Ishikawa (cell line): ENCODE data around the gene GNG12.

Experiments
- CEBPB ChIP-seq: IDR thresholded peaks from 2 replicates; pipeline ENCODE4 v1.6.1; 2012
- CREB1 ChIP-seq: IDR thresholded peaks from 2 replicates; pipeline ENCODE4 v1.6.1; 2012; ENCODE audit warnings: low read depth
- EGR1 ChIP-seq: IDR thresholded peaks from 2 replicates; pipeline ENCODE4 v1.6.1; 2012
- EP300 ChIP-seq: IDR thresholded peaks from 2 replicates; pipeline ENCODE4 v1.6.1; 2012; ENCODE audit warnings: borderline replicate concordance
- FOXM1 ChIP-seq: IDR thresholded peaks from 2 replicates; pipeline ENCODE4 v1.6.1; 2012; ENCODE audit warnings: low read depth, borderline replicate concordance
- NFIC ChIP-seq: IDR thresholded peaks from 2 replicates; pipeline ENCODE4 v1.6.1; 2012
- RAD21 ChIP-seq: IDR thresholded peaks from 2 replicates; pipeline ENCODE4 v1.6.1; 2012; ENCODE audit warnings: low read depth
- TAF1 ChIP-seq: IDR thresholded peaks from 2 replicates; pipeline ENCODE4 v1.6.1; 2012; ENCODE audit warnings: low read depth, mild to moderate bottlenecking
- TCF12 ChIP-seq: IDR thresholded peaks from 2 replicates; pipeline ENCODE4 v1.6.1; 2012; ENCODE audit warnings: low read depth
- TEAD4 ChIP-seq: IDR thresholded peaks from 2 replicates; pipeline ENCODE4 v1.6.1; 2012
- YY1 ChIP-seq: IDR thresholded peaks from 2 replicates; pipeline ENCODE4 v1.6.1; 2012; ENCODE audit warnings: low read depth
- ZBTB7A ChIP-seq: IDR thresholded peaks from 2 replicates; pipeline ENCODE4 v1.6.1; 2012; ENCODE audit warnings: low read depth
- TF ChIP-seq, protein P1 (sequence below): IDR thresholded peaks from 2 replicates; pipeline ENCODE4 v1.6.1; 2012; ENCODE audit warnings: low read depth, mild to moderate bottlenecking
- TF ChIP-seq, protein P2 (sequence below): IDR thresholded peaks from 2 replicates; pipeline ENCODE4 v1.6.1; 2012
- TF ChIP-seq, protein P3 (sequence below): IDR thresholded peaks from 2 replicates; pipeline ENCODE4 v1.6.1; 2012

Gene GNG12

GRCh38 chr1:67830928-67831830 lies 2.1 kb downstream of the GNG12 start:
- TF ChIP-seq EGR1 (no peak), TEAD4 (no peak), EP300 (no peak), CEBPB (no peak), FOXM1 (no peak), ZBTB7A (no peak), NFIC (no peak), RAD21 (no peak), TAF1 (no peak), TCF12 (no peak), YY1 (no peak), CREB1 (no peak)
- TF ChIP-seq, protein P1, sequence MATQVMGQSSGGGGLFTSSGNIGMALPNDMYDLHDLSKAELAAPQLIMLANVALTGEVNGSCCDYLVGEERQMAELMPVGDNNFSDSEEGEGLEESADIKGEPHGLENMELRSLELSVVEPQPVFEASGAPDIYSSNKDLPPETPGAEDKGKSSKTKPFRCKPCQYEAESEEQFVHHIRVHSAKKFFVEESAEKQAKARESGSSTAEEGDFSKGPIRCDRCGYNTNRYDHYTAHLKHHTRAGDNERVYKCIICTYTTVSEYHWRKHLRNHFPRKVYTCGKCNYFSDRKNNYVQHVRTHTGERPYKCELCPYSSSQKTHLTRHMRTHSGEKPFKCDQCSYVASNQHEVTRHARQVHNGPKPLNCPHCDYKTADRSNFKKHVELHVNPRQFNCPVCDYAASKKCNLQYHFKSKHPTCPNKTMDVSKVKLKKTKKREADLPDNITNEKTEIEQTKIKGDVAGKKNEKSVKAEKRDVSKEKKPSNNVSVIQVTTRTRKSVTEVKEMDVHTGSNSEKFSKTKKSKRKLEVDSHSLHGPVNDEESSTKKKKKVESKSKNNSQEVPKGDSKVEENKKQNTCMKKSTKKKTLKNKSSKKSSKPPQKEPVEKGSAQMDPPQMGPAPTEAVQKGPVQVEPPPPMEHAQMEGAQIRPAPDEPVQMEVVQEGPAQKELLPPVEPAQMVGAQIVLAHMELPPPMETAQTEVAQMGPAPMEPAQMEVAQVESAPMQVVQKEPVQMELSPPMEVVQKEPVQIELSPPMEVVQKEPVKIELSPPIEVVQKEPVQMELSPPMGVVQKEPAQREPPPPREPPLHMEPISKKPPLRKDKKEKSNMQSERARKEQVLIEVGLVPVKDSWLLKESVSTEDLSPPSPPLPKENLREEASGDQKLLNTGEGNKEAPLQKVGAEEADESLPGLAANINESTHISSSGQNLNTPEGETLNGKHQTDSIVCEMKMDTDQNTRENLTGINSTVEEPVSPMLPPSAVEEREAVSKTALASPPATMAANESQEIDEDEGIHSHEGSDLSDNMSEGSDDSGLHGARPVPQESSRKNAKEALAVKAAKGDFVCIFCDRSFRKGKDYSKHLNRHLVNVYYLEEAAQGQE = no peak
- TF ChIP-seq, protein P2, sequence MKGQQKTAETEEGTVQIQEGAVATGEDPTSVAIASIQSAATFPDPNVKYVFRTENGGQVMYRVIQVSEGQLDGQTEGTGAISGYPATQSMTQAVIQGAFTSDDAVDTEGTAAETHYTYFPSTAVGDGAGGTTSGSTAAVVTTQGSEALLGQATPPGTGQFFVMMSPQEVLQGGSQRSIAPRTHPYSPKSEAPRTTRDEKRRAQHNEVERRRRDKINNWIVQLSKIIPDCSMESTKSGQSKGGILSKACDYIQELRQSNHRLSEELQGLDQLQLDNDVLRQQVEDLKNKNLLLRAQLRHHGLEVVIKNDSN = no peak
- TF ChIP-seq, protein P3, sequence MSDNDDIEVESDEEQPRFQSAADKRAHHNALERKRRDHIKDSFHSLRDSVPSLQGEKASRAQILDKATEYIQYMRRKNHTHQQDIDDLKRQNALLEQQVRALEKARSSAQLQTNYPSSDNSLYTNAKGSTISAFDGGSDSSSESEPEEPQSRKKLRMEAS = no peak

DNA sequence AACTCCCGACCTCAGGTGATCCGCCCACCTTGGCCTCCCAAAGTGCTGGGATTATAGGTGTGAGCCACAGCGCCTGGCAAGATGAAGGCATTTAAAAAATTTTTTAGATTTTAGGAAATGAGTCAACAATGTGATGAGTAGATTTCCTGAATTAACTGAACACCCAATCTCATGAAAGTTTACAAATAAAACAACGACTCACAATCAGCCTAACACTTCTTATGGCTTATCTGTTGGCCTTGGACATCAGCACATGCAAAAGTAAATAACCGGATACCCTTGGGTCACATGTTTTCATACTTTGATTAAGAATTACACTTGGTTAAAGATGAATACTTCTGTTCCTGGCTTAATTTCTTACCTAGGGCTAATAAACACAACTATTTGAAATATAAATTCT lies 3.0 kb downstream of the GNG12 start:
- TF ChIP-seq TEAD4 (no peak), CREB1 (no peak), CEBPB (no peak), TAF1 (no peak), RAD21 (no peak), EP300 (no peak), YY1 (no peak)

- TF ChIP-seq TAF1 = no peak
- no peak for TF ChIP-seq EGR1
- TF ChIP-seq CEBPB = no peak
- no peak for TF ChIP-seq YY1
- TF ChIP-seq ZBTB7A = no peak
- TF ChIP-seq, protein P1 = no peak
- TF ChIP-seq TCF12 = no peak
- no peak for TF ChIP-seq NFIC
- TF ChIP-seq, protein P2 = no peak
Measured at GRCh38 chr1:67827688-67828087, 5.6 kb downstream of the GNG12 start.

DNA sequence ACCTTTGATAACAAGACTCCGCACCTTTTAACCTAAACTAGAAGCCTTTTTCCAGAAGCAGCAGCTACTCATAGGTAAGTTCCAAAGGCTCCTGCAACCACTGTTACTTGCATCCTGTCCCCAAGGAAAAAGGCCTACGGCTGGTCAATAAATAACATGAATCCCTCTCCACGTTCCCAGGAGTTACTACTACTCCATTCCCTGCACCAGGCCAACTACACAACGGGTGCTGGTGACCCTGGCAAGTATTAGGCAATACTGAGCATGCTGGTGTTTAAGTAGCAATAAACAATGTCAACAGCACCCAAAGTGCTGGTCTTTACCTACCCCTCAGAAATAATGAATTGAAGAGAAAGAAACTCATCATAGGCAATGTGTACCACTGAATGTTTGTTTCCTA lies 7.7 kb downstream of the GNG12 start:
- no peak for TF ChIP-seq FOXM1
- TF ChIP-seq, protein P3 = no peak
- TF ChIP-seq RAD21 = no peak
- TF ChIP-seq TEAD4 = no peak
- TF ChIP-seq CREB1 = no peak
- no peak for TF ChIP-seq ZBTB7A
- no peak for TF ChIP-seq TAF1
- no peak for TF ChIP-seq YY1
- TF ChIP-seq, protein P1 = no peak
- TF ChIP-seq EGR1 = no peak
- TF ChIP-seq NFIC = no peak
- TF ChIP-seq TCF12 = no peak
- TF ChIP-seq EP300 = no peak
- no peak for TF ChIP-seq CEBPB
- TF ChIP-seq, protein P2 = no peak
